Coronary artery (tissue), 2 donors: ENCODE results near the gene DNAJC7.
"Not testable (repeated sequence)": the region's sequence is repeated elsewhere in the genome, so short reads cannot be mapped to it uniquely, and the experiment has no call there.

Source experiments
- DNase-seq: peaks from one replicate; pipeline ENCODE4 v3.0.0-alpha.2; 2017; ENCODE audit warnings: low spot score
- H3K27ac ChIP-seq, 2 donors: fragments of 200-600 bp; sonication (generic); one replicate each; pipeline ENCODE4 v1.5.1; 2016 to 2019
- H3K4me3 ChIP-seq: fragments of 200-600 bp; sonication (generic); 2 replicates; pipeline ENCODE4 v1.5.1; 2016; ENCODE audit warnings: mild to moderate bottlenecking, moderate library complexity
- TF ChIP-seq, protein P1 (sequence below): fragments of 200-600 bp; sonication (generic); IDR thresholded peaks from one replicate; pipeline ENCODE4 v1.5.1; 2019; ENCODE audit warnings: antibody characterized with exemption

Gene DNAJC7

DNA sequence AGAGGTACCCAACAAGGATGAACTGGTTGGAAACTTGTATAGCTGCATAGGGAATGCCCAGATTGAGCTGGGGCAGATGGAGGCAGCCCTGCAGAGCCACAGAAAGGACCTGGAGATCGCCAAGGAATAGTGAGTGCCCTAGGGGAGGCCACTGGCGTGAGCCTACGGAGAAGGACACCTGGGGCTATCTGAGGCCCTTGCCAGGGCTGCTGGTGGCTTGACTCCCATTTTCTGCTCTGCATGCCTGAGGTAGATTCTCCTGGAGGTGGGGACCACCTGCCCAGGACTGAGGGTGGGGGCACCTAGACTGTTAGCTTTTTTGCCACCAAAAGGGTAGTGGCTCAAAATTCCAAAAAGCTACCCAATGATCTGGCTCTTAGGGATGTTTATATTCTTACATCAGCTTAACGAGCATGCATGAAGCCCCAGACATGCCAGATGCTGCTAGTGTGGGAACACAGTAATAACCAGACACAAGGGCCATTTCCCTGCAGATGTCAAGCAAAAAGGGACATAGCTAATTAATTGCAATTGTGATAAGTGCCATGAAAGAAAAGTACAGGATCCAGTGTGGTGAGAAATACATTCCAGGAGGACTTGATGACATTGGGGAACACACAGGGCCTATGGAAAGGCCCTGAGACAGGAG, 78.1 kb downstream of the DNAJC7 start:
- TF ChIP-seq, protein P1, sequence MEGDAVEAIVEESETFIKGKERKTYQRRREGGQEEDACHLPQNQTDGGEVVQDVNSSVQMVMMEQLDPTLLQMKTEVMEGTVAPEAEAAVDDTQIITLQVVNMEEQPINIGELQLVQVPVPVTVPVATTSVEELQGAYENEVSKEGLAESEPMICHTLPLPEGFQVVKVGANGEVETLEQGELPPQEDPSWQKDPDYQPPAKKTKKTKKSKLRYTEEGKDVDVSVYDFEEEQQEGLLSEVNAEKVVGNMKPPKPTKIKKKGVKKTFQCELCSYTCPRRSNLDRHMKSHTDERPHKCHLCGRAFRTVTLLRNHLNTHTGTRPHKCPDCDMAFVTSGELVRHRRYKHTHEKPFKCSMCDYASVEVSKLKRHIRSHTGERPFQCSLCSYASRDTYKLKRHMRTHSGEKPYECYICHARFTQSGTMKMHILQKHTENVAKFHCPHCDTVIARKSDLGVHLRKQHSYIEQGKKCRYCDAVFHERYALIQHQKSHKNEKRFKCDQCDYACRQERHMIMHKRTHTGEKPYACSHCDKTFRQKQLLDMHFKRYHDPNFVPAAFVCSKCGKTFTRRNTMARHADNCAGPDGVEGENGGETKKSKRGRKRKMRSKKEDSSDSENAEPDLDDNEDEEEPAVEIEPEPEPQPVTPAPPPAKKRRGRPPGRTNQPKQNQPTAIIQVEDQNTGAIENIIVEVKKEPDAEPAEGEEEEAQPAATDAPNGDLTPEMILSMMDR, result no peak
- no peak overlapping the region for H3K4me3 ChIP-seq
- H3K27ac ChIP-seq, result no peak overlapping the region
- no peak for DNase-seq

DNA sequence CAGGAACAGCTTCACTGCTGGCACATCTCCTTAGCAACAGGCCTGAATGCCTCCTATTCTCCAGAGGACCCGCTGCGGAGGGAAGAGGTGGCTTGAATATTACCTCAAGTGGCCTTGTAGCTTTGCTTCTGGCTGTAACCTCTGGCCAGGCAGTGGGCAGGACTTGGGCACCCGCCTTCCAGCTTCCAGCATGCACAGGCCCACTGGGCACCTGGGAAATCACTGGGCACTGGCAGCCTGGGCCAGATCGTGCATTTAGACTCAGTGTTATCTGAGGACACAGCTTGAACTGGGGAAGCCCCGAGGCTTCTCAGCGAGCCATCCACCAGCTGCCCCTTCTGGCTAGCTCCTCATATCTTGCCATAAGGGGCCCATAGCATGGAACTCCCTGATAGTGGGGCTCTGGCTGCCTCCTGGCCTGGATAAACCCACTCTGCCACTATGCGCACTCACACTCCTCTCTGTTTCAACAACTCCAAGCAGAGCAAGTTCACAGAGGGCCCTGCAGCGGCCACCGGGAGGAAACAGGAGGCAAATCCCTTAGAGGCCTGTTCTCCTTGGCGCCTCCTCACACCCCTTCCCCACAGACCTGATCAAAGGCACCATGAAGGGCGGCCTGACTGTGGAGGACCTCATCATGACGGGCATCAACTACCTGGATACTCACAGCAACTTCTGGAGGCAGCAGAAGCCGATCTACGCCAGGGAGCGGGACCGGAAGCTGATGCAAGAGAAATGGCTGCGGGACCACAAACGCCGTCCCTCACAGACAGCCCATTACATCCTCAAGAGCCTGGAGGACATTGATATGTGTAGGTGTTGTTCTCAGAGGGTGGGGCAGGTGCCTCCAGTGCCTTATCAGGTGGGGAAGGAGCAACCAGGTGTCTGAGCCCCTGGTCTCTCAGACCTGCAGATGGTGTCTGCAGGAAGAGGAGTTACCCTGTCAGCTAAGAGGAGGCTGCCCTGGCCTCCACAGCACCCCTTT, 79.0 kb downstream of the DNAJC7 start:
- H3K27ac ChIP-seq, result no peak overlapping the region
- DNase-seq, result no peak
- no peak overlapping the region for H3K4me3 ChIP-seq
- TF ChIP-seq, protein P1, result no peak

DNA sequence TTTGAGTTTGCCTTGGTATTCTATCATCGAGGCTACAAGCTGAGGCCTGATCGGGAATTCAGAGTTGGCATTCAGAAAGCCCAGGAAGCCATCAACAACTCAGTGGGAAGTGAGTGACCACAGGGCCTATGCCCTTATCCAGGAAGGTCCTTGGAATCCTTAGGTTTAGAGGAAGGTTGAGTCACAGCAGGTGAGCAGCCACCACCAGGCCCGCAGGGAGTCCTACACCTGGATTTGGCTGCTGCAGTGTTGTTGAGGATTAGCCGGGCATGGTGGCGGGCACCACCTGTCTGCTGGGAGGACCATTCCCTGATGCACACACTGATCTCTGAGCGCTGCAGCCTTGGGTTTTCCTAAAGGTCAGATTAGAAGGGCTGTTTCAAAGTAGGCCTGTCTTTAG, 81.6 kb downstream of the DNAJC7 start:
- TF ChIP-seq, protein P1, result no peak
- no peak overlapping the region for H3K4me3 ChIP-seq
- DNase-seq, result no peak
- no peak overlapping the region for H3K27ac ChIP-seq

DNA sequence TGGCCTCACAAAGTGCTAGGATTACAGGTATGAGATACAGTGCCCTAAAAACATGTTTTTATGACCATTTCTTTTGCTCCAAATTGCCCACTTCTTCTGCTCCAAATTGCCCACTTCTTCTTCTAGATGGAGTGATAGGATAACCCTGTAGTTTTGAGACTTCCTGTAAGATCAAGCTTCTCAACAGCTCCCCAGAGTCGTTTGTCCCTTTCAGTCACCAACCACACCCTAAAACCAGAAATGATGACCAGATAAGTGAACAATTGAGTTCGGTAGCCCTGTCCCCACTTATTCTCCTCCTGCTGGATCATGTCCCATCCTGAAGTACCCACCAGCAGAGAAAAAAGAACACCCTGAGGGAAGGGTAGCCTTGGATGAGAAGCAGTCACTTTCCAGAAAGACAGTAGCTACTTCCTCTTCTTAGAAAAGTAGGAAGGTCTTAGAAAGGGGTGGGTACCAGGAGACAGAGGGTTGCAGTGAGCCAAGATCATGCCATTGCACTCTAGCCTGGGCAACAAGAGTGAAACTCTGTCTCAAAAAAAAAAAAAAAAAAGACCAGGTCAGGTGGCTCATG, 84.3 kb downstream of the DNAJC7 start:
- DNase-seq, result no peak
- H3K27ac ChIP-seq, result no peak overlapping the region
- H3K4me3 ChIP-seq, result no peak overlapping the region
- TF ChIP-seq, protein P1, result no peak

DNA sequence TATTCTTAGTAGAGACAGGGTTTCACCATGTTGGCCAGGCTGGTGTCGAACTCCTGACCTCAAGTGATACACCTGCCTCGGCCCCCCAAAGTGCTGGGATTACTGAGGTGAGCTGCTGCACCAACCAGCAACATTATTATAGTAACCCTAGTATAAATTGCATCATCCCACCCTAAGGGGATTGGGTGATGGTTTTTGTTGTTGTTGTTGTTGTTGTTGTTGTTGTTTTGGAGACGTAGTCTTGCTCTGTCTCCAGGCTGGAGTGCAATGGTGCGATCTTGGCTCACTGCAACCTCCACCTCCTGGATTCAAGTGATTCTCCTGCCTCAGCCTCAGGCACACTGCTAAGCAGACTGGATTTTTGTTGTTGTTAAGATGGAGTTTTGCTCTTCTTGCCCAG, 85.5 kb downstream of the DNAJC7 start:
- not testable (repeated sequence) for H3K27ac ChIP-seq, H3K4me3 ChIP-seq, DNase-seq

DNA sequence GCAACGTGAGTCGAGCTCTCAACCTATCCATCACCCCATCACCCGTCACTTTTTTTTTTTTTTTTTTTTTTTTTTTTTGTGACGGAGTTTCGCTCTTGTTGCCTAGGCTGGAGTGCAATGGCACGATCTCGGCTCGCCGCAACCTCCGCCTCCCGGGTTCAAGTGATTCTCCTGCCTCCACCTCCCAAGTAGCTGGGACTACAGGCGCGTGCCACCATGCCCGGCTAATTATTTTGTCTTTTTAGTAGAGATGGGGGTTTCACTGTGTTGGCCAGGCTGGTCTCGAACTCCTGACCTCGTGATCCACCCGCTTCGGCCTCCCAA, 86.4 kb downstream of the DNAJC7 start:
- not testable (repeated sequence) for DNase-seq
- Histone ChIP-seq H3K27ac (peak overlapping the region in 1 of 2 donors; percentile 84), H3K4me3 (peak overlapping the region; percentile 69)

DNA sequence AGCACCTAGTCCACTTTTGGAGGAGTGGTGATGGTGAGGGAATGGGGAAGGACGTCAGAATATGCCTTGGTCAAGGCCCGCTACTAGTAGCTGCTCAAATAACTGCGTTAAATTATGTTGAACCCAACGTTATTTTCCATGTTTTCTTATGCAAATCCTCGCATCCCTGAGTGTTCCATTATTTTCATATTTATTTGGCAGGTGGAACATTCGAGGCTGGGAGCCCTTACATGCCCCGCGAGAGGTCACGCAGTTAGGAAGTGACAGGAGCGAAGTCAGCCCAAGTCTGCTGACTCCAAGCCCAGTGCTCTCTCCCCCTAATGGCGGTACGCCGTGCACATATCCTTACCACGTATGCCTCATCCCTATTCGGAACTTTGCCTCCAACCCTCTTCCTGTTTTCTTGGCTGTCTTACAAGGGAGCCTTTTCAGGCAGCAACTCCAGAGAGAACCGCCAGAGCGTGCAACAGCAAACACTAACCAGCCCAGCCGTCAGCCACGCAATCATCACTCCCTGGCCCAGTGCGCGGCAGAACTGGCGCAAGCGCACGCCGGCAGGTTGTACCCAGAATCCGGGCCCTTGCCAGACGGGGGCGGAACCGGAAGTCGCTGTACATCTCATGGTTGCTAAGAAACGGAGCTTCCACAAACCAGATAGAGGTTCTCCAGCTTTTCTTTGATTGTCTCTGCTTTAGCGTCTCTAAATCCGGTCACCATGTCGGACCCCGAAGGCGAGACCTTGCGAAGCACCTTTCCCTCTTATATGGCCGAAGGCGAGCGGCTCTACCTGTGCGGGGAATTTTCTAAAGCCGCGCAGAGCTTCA, 87.0 kb downstream of the DNAJC7 start, which contains the start of gene ODAD4:
Gene ODAD4, plus strand, starts transcription at position 609 of the 824 bp plus-strand sequence. Its CDS starts 107 bp downstream, at position 716.
- DNase-seq, result peak; percentile 98
- peak within 1 kb of the TSS; percentile 69 for H3K4me3 ChIP-seq
- TF ChIP-seq, protein P1, result peak; percentile 28
- H3K27ac ChIP-seq, result peak within 1 kb of the TSS; percentile 67 to 84
